ENCODE results near the gene CCDC33.
"Not testable (repeated sequence)": the region's sequence is repeated elsewhere in the genome, so short reads cannot be mapped to it uniquely, and the experiment has no call there.

CCDC33 gene

GRCh38 chr15:74338676-74339075, 102.5 kb downstream of the CCDC33 start:
- no peak for DNase-seq

- DNase-seq: no peak
Observed at GRCh38 chr15:74339371-74339770, 103.2 kb downstream of the CCDC33 start.

GRCh38 chr15:74340150-74340549, 104.0 kb downstream of the CCDC33 start:
- no peak for DNase-seq

- DNase-seq: no peak
Observed at GRCh38 chr15:74343127-74343796, 107.1 kb downstream of the CCDC33 start.

GRCh38 chr15:74343797-74344127, 107.6 kb downstream of the CCDC33 start:
- no peak for DNase-seq

GRCh38 chr15:74345051-74345450, 108.9 kb downstream of the CCDC33 start:
- DNase-seq: no peak

GRCh38 chr15:74347757-74348250, 111.7 kb downstream of the CCDC33 start:
- DNase-seq: no peak

- no peak for DNase-seq
Observed at GRCh38 chr15:74349241-74349778, 113.2 kb downstream of the CCDC33 start.

GRCh38 chr15:74350295-74351275, 114.5 kb downstream of the CCDC33 start:
- DNase-seq: no peak

GRCh38 chr15:74351670-74352069, 115.5 kb downstream of the CCDC33 start:
- DNase-seq: no peak

GRCh38 chr15:74352393-74352910, 116.3 kb downstream of the CCDC33 start:
- no peak for DNase-seq

- DNase-seq: not testable (repeated sequence)
Observed at GRCh38 chr15:74353992-74354391, 117.9 kb downstream of the CCDC33 start.

- DNase-seq: not testable (repeated sequence)
Observed at GRCh38 chr15:74356050-74356449, 119.9 kb downstream of the CCDC33 start.

- not testable (repeated sequence) for DNase-seq
Observed at GRCh38 chr15:74357514-74357913, 121.4 kb downstream of the CCDC33 start.

GRCh38 chr15:74359376-74359775, 123.2 kb downstream of the CCDC33 start:
- DNase-seq: not testable (repeated sequence)

- not testable (repeated sequence) for DNase-seq
Observed at GRCh38 chr15:74360855-74361254, 124.7 kb downstream of the CCDC33 start.

- DNase-seq: no peak
Observed at GRCh38 chr15:74362482-74362881, 126.4 kb downstream of the CCDC33 start.

GRCh38 chr15:74364936-74365597, 128.9 kb downstream of the CCDC33 start:
- no peak for DNase-seq

- peak; percentile 83 for DNase-seq
Observed at GRCh38 chr15:74365598-74366445, 129.7 kb downstream of the CCDC33 start.

GRCh38 chr15:74367296-74367854, 131.2 kb downstream of the CCDC33 start, which contains the start of gene CYP11A1:
CYP11A1 (minus strand) TSS chr15:74367646; CDS start chr15:74367585, 61 bp downstream.
- no peak for DNase-seq

- DNase-seq: no peak
Observed at GRCh38 chr15:74368121-74368520, 132.0 kb downstream of the CCDC33 start.
